SK-N-SH (cell line): Measurements from ENCODE around the gene P2RY11. TPM values are rescaled to one million over a fixed set of nuclear protein-coding genes. Genes with fewer than 3 reads are reported as not detected.

Source experiments
- CTCF ChIA-PET: fragments of 300-600, 350-600 bp; formaldehyde crosslinking; extraction: SDS; loops from one replicate; lab custom pipeline; 2021; lab: Yijun Ruan, JAX
- POLR2A ChIA-PET: fragments of 350-600 bp; sonication (Branson Sonifier 250); formaldehyde crosslinking; extraction: SDS; loops from one replicate; lab custom pipeline; 2020; ENCODE audit warnings: antibody characterized with exemption, inconsistent platforms; lab: Yijun Ruan, JAX
- DNase-seq: peaks from one replicate; pipeline ENCODE4 v3.0.0; 2012
- H2AFZ ChIP-seq: fragments of 200-600 bp; sonication (generic); 2 replicates; pipeline ENCODE4 v1.8.1; 2016; ENCODE audit warnings: antibody characterized with exemption, mild to moderate bottlenecking, low read depth
- H3F3A ChIP-seq: fragments of 200-600 bp; sonication (generic); replicated peaks from 2 replicates; pipeline ENCODE3; 2016; ENCODE audit warnings: antibody characterized with exemption, mild to moderate bottlenecking; ENCODE audit not compliant: insufficient read depth
- H3K27ac ChIP-seq, 2 experiments: fragments of 200-500 bp in 1 of 2; fragments of 200-600 bp in 1 of 2; sonication (Bioruptor generic) in 1 of 2; sonication (generic), shearing (Covaris generic) in 1 of 2; 2 replicates each; pipeline versions ENCODE4 v1.5.1 to v1.6.1; 2014 to 2016; ENCODE audit warnings: low read depth in 2 of 2, inconsistent platforms in 1 of 2, low read length in 1 of 2, mild to moderate bottlenecking in 1 of 2, mixed read lengths in 1 of 2
- H3K27me3 ChIP-seq: fragments of 200-600 bp; sonication (generic), shearing (Covaris generic); 2 replicates; pipeline ENCODE4 v1.6.1; 2016; ENCODE audit warnings: mixed run types; ENCODE audit not compliant: insufficient read depth
- H3K36me3 ChIP-seq, 2 experiments: fragments of 200-500 bp in 1 of 2; fragments of 200-600 bp in 1 of 2; sonication (Bioruptor generic) in 1 of 2; sonication (generic) in 1 of 2; replicated peaks in 1 of 2; 2 replicates each; pipeline versions ENCODE3 to v1.5.1; 2014 to 2016; ENCODE audit warnings: low read length in 1 of 2, mild to moderate bottlenecking in 1 of 2; ENCODE audit not compliant: insufficient read depth in 2 of 2, control insufficient read depth in 1 of 2
- H3K4me1 ChIP-seq, 2 experiments: fragments of 200-500 bp in 1 of 2; fragments of 200-600 bp in 1 of 2; sonication (Bioruptor generic) in 1 of 2; sonication (generic), shearing (Covaris generic) in 1 of 2; 2 replicates each; pipeline versions ENCODE4 v1.5.1 to v1.6.1; 2014 to 2016; ENCODE audit warnings: low read depth in 1 of 2, low read length in 1 of 2, mixed run types in 1 of 2; ENCODE audit not compliant: insufficient read depth in 2 of 2, control insufficient read depth in 1 of 2
- H3K4me2 ChIP-seq: fragments of 200-600 bp; sonication (generic), shearing (Covaris generic); 2 replicates; pipeline ENCODE4 v1.6.1; 2017; ENCODE audit warnings: mixed run types
- H3K4me3 ChIP-seq, 2 experiments: fragments of 200-500 bp in 1 of 2; fragments of 200-600 bp in 1 of 2; sonication (Bioruptor generic) in 1 of 2; sonication (generic), shearing (Covaris generic) in 1 of 2; 2 replicates each; pipeline versions ENCODE4 v1.5.1 to v1.8.1; 2014 to 2016; ENCODE audit warnings: low read depth in 2 of 2, inconsistent platforms in 1 of 2, low read length in 1 of 2, mild to moderate bottlenecking in 1 of 2, mixed read lengths in 1 of 2, moderate library complexity in 1 of 2
- H3K79me2 ChIP-seq: fragments of 200-600 bp; sonication (generic); 2 replicates; pipeline ENCODE4 v1.8.1; 2017; ENCODE audit warnings: mild to moderate bottlenecking; ENCODE audit not compliant: insufficient read depth
- H3K9ac ChIP-seq: fragments of 200-600 bp; sonication (generic); 2 replicates; pipeline ENCODE4 v1.6.1; 2017; ENCODE audit warnings: mixed run types
- H3K9me2 ChIP-seq: fragments of 200-600 bp; sonication (generic); 2 replicates; pipeline ENCODE4 v1.6.1; 2017; ENCODE audit warnings: mixed run types
- H3K9me3 ChIP-seq: fragments of 200-600 bp; sonication (generic); 2 replicates; pipeline ENCODE4 v1.6.1; 2017; ENCODE audit warnings: mixed run types, mild to moderate bottlenecking, moderate library complexity
- H4K20me1 ChIP-seq: fragments of 200-600 bp; sonication (generic); 2 replicates; pipeline ENCODE4 v1.6.1; 2017; ENCODE audit warnings: mild to moderate bottlenecking, mixed run types; ENCODE audit not compliant: insufficient read depth
- FOXJ3 ChIP-seq: sonication (generic); formaldehyde crosslinking; IDR thresholded peaks from 2 replicates; pipeline ENCODE4 v1.5.1; 2020; ENCODE audit warnings: mild to moderate bottlenecking, missing genetic modification reagents
- GABPA ChIP-seq: IDR thresholded peaks from 2 replicates; pipeline ENCODE4 v1.4.0; 2012; ENCODE audit warnings: low read depth, mild to moderate bottlenecking
- NRF1 ChIP-seq: IDR thresholded peaks from 2 replicates; pipeline ENCODE4 v1.6.1; 2012; ENCODE audit warnings: low read depth, mild to moderate bottlenecking, low read length
- REST ChIP-seq: IDR thresholded peaks from 2 replicates; pipeline ENCODE4 v1.6.1; 2012; ENCODE audit warnings: mild to moderate bottlenecking, low read depth, low read length, moderate library complexity
- RFX5 ChIP-seq: IDR thresholded peaks from 2 replicates; pipeline ENCODE4 v1.6.1; 2012; ENCODE audit warnings: mild to moderate bottlenecking, improper control_type of control experiment, low read length
- USF2 ChIP-seq: fragments of 150-350 bp; IDR thresholded peaks from 2 replicates; pipeline ENCODE4 v1.6.1; 2017; ENCODE audit warnings: antibody characterized with exemption, low read length, low read depth, borderline replicate concordance
- WGBS: methylation state at CpG from one replicate; pipeline ENCODE4 v1.1.6; 2017; ENCODE audit warnings: low lambda C conversion rate; 5-methylcytosine and 5-hydroxymethylcytosine counted together
- polyA plus RNA-seq, 3 experiments: library from polyadenylated mRNA; depleted of rRNA; stranded (reverse); fragments of >200 nt; gene quantifications; 2 replicates each; pipeline ENCODE4 v1.2.3, GENCODE V29; 2012

The P2RY11 gene
- polyA plus RNA-seq, 1 of the 3 experiments (the other 2 are of a cell fraction): 6.8 TPM

GRCh38 chr19:10079031-10079453 is 32.5 kb upstream of the P2RY11 start:
- Histone ChIP-seq H3K4me1 (no peaks in the 10 kb centered on the region), H3K9me3 (no peaks in the 10 kb centered on the region), H3K9ac (no peak overlapping the region), H3K27me3 (peaks cover 23% of the 10 kb centered on the region), H3K79me2 (no peaks in the 10 kb centered on the region), H2AFZ (no peak overlapping the region), H3K36me3 (no peaks in the 10 kb centered on the region), H3K9me2 (no peaks in the 10 kb centered on the region), H3K27ac (no peak overlapping the region), H3K4me3 (no peak overlapping the region), H3K4me2 (no peak overlapping the region), H3F3A (no peaks in the 10 kb centered on the region), H4K20me1 (no peaks in the 10 kb centered on the region)
- WGBS: 16% methylated on average over 5 of the region's 7 CpGs
- POLR2A ChIA-PET: no interaction called here
- DNase-seq: no peak
- TF ChIP-seq FOXJ3 (CRISPR knock-in tag) (no peak), NRF1 (no peak), GABPA (no peak), RFX5 (no peak)
- CTCF ChIA-PET: interaction anchor here (1.1 kb wide), 1 partner anchor 15 kb away, joined by 3 read pairs; no protein-coding TSS in a partner anchor

GRCh38 chr19:10083911-10084310 is 27.6 kb upstream of the P2RY11 start:
- ChIA-PET CTCF (interaction anchor here (1.1 to 1.2 kb wide), 2 partner anchors 15 to 166 kb away, joined by 3 to 4 read pairs; no protein-coding TSS in a partner anchor), POLR2A (no interaction called here)
- Histone ChIP-seq H3K4me1 (peaks cover 0 to 7% of the 10 kb centered on the region in 2 experiments; a peak in 1 of 4 replicates), H3K79me2 (no peaks in the 10 kb centered on the region; the same call in 1 of the 2 replicates), H3K9ac (no peak overlapping the region), H3K4me3 (no peak overlapping the region), H3F3A (peaks cover 5% of the 10 kb centered on the region), H4K20me1 (no peaks in the 10 kb centered on the region), H3K9me2 (no peaks in the 10 kb centered on the region), H3K9me3 (no peaks in the 10 kb centered on the region), H3K27ac (no peak overlapping the region), H2AFZ (no peak overlapping the region), H3K4me2 (no peak overlapping the region), H3K36me3 (no peaks in the 10 kb centered on the region), H3K27me3 (peaks cover 13% of the 10 kb centered on the region)
- no peak for DNase-seq
- WGBS: 53% methylated on average over 9 of the region's 9 CpGs
- TF ChIP-seq REST (no peak), USF2 (no peak)
